Measurements from ENCODE around the gene CPSF4L.

- TF ChIP-seq HOXA7 (CRISPR knock-in tag; IDR thresholded peaks at IDR 0.05) (no peak), CTCF (IDR thresholded peaks at IDR 0.05) (no peak), HES2 (IDR thresholded peaks at IDR 0.05) (no peak)
Observed at GRCh38 chr17:73269329-73269615, 7.6 kb upstream of the CPSF4L start.

All from A549 (cell line).